Activated CD4-positive, alpha-beta memory T cell treated with anti-CD3 and anti-CD28 coated beads, Interleukin-2, amount 10 ng/mL, durations not matched to agents 7 days and 5 days (primary cell): Measurements from ENCODE around the gene SLC35G1. TPM values are rescaled to one million over a fixed set of nuclear protein-coding genes. Genes with fewer than 3 reads are reported as not detected.

Experiments used
- CTCF ChIA-PET: fragments of 350-600 bp; sonication (Branson Sonifier 250); formaldehyde crosslinking; loops from one replicate; lab custom pipeline; 2021; ENCODE audit warnings: antibody characterized with exemption, inconsistent platforms; lab: Charles Lee
- POLR2A ChIA-PET: fragments of 350-600 bp; sonication (Branson Sonifier 250); formaldehyde crosslinking; loops from one replicate; lab custom pipeline; 2021; ENCODE audit warnings: antibody characterized with exemption; lab: Charles Lee
- DNase-seq: peaks from one replicate; pipeline ENCODE4 v3.0.0-alpha.2; 2020
- H3K27ac Mint-ChIP-seq: one replicate; pipeline ENCODE4 v1.8.0; 2021; ENCODE audit warnings: mild to moderate bottlenecking, mixed read lengths
- H3K27me3 Mint-ChIP-seq: one replicate; pipeline ENCODE4 v1.8.0; 2021; ENCODE audit warnings: mixed read lengths
- H3K36me3 Mint-ChIP-seq: one replicate; pipeline ENCODE4 v1.8.0; 2021; ENCODE audit warnings: low read depth, mixed read lengths
- H3K4me1 Mint-ChIP-seq: one replicate; pipeline ENCODE4 v1.8.0; 2021; ENCODE audit warnings: mixed read lengths
- H3K4me3 Mint-ChIP-seq: one replicate; pipeline ENCODE4 v1.8.0; 2021; ENCODE audit warnings: mild to moderate bottlenecking, mixed read lengths
- H3K9me3 Mint-ChIP-seq: one replicate; pipeline ENCODE4 v1.8.0; 2021; ENCODE audit warnings: mixed read lengths
- total RNA-seq, 2 experiments: library from RNA; stranded (reverse); gene quantifications; one replicate each; pipeline ENCODE4 v1.2.3, GENCODE V29; 2021

The SLC35G1 gene
- total RNA-seq, 2 experiments from 2014 or later: 2.9 to 3.5 TPM

GRCh38 chr10:93940881-93941280, 47.1 kb downstream of the SLC35G1 start:
- H3K27me3 Mint-ChIP-seq: no peaks in the 10 kb centered on the region
- no peak overlapping the region for H3K4me3 Mint-ChIP-seq
- DNase-seq: no peak
- H3K36me3 Mint-ChIP-seq: no peaks in the 10 kb centered on the region
- ChIA-PET CTCF (no interaction called here), POLR2A (no interaction called here)
- H3K4me1 Mint-ChIP-seq: no peaks in the 10 kb centered on the region
- H3K9me3 Mint-ChIP-seq: no peaks in the 10 kb centered on the region
- H3K27ac Mint-ChIP-seq: no peak overlapping the region

- POLR2A ChIA-PET: no interaction called here
- Mint-ChIP-seq H3K9me3 (no peaks in the 10 kb centered on the region), H3K4me1 (no peaks in the 10 kb centered on the region), H3K27ac (no peak overlapping the region), H3K27me3 (no peaks in the 10 kb centered on the region), H3K4me3 (no peak overlapping the region), H3K36me3 (no peaks in the 10 kb centered on the region)
- CTCF ChIA-PET: no interaction called here
- DNase-seq: no peak
Measured at GRCh38 chr10:93941606-93942005, 47.8 kb downstream of the SLC35G1 start.

GRCh38 chr10:93945819-93946218, 52.0 kb downstream of the SLC35G1 start:
- H3K4me3 Mint-ChIP-seq: no peak overlapping the region
- ChIA-PET POLR2A (no interaction called here), CTCF (no interaction called here)

GRCh38 chr10:93947055-93947454, 53.3 kb downstream of the SLC35G1 start:
- Mint-ChIP-seq H3K4me1 (no peaks in the 10 kb centered on the region), H3K27me3 (no peaks in the 10 kb centered on the region), H3K36me3 (no peaks in the 10 kb centered on the region), H3K27ac (no peak overlapping the region), H3K9me3 (no peaks in the 10 kb centered on the region), H3K4me3 (no peak overlapping the region)
- CTCF ChIA-PET: no interaction called here
- POLR2A ChIA-PET: no interaction called here
- no peak for DNase-seq

More at GRCh38 chr10:93945819-93946218, 52.0 kb downstream of the SLC35G1 start:
- no peaks in the 10 kb centered on the region for H3K4me1 Mint-ChIP-seq
- DNase-seq: no peak
- no peaks in the 10 kb centered on the region for H3K9me3 Mint-ChIP-seq
- no peaks in the 10 kb centered on the region for H3K27me3 Mint-ChIP-seq
- no peak overlapping the region for H3K27ac Mint-ChIP-seq
- no peaks in the 10 kb centered on the region for H3K36me3 Mint-ChIP-seq

GRCh38 chr10:93947524-93947923, 53.7 kb downstream of the SLC35G1 start:
- H3K4me3 Mint-ChIP-seq: no peak overlapping the region
- no peak for DNase-seq
- H3K27me3 Mint-ChIP-seq: no peaks in the 10 kb centered on the region
- no peak overlapping the region for H3K27ac Mint-ChIP-seq
- no peaks in the 10 kb centered on the region for H3K36me3 Mint-ChIP-seq
- no peaks in the 10 kb centered on the region for H3K4me1 Mint-ChIP-seq
- H3K9me3 Mint-ChIP-seq: no peaks in the 10 kb centered on the region
- POLR2A ChIA-PET: no interaction called here
- CTCF ChIA-PET: no interaction called here

- no peak for DNase-seq
- H3K27ac Mint-ChIP-seq: no peak overlapping the region
- no peaks in the 10 kb centered on the region for H3K4me1 Mint-ChIP-seq
- POLR2A ChIA-PET: no interaction called here
- CTCF ChIA-PET: no interaction called here
- no peaks in the 10 kb centered on the region for H3K9me3 Mint-ChIP-seq
- no peak overlapping the region for H3K4me3 Mint-ChIP-seq
- no peaks in the 10 kb centered on the region for H3K27me3 Mint-ChIP-seq
- H3K36me3 Mint-ChIP-seq: no peaks in the 10 kb centered on the region
Measured at GRCh38 chr10:93951905-93952304, 58.1 kb downstream of the SLC35G1 start.

Other genes starting within 250 kb of the SLC35G1 start
- 10 to 100 TPM; 11.7 to 14.7 TPM for gene FRA10AC1, start 191.4 kb upstream of the SLC35G1 start, total RNA-seq
- gene LGI1, start 136.0 kb upstream of the SLC35G1 start, total RNA-seq: not detected
- under 1 TPM; 0.03 to 0.08 TPM for gene PLCE1, start 100.0 kb downstream of the SLC35G1 start, total RNA-seq